Sigmoid colon (tissue), 4 donors: ENCODE data around the gene TANGO6.

Experiments used
- CTCF ChIP-seq, 4 experiments: fragments of 450-650 bp in 3 of 4; fragments of 200-600 bp in 1 of 4; IDR thresholded peaks; one replicate each; pipeline ENCODE4 v1.5.1; 2016 to 2019; ENCODE audit warnings: antibody characterized with exemption in 4 of 4, mild to moderate bottlenecking in 3 of 4, moderate library complexity in 2 of 4
- POLR2AphosphoS5 ChIP-seq, 4 donors: sonication (generic); formaldehyde crosslinking; IDR thresholded peaks; one replicate each; pipeline ENCODE4 v1.6.1; 2017; ENCODE audit warnings: antibody characterized with exemption in 4 of 4

- TF ChIP-seq CTCF (IDR thresholded peaks at IDR 0.05) (no peak), POLR2AphosphoS5 (IDR thresholded peaks at IDR 0.05) (no peak)
Measured at GRCh38 chr16:69033151-69033949, 190.0 kb downstream of the TANGO6 start.
